Measurements from ENCODE around the gene CLOCK.

CLOCK gene

GRCh38 chr4:55539658-55540057 lies 7.1 kb downstream of the CLOCK start:
- DNase-seq (ENCODE audit: low read depth) = no peak

- no peak for DNase-seq (ENCODE audit: low read depth)
Observed at GRCh38 chr4:55538531-55538930, 8.2 kb downstream of the CLOCK start.

GRCh38 chr4:55534306-55534705 lies 12.4 kb downstream of the CLOCK start:
- DNase-seq (ENCODE audit: low read depth) = no peak

GRCh38 chr4:55530691-55531090 lies 16.0 kb downstream of the CLOCK start:
- DNase-seq (ENCODE audit: low read depth) = no peak

- DNase-seq (ENCODE audit: low read depth) = no peak
Observed at GRCh38 chr4:55530167-55530566, 16.5 kb downstream of the CLOCK start.

GRCh38 chr4:55528491-55528890 lies 18.2 kb downstream of the CLOCK start:
- DNase-seq (ENCODE audit: low read depth) = no peak

GRCh38 chr4:55524844-55525571 lies 21.7 kb downstream of the CLOCK start:
- no peak for DNase-seq (ENCODE audit: low read depth)

GRCh38 chr4:55518442-55518841 lies 28.3 kb downstream of the CLOCK start:
- no peak for DNase-seq (ENCODE audit: low read depth)

- no peak for DNase-seq (ENCODE audit: low read depth)
Observed at GRCh38 chr4:55517526-55518229, 29.0 kb downstream of the CLOCK start.

- DNase-seq (ENCODE audit: low read depth) = no peak
Observed at GRCh38 chr4:55512922-55513571, 33.7 kb downstream of the CLOCK start.

- DNase-seq (ENCODE audit: low read depth) = no peak
Observed at GRCh38 chr4:55512077-55512476, 34.6 kb downstream of the CLOCK start.

GRCh38 chr4:55510685-55511084 lies 36.0 kb downstream of the CLOCK start:
- no peak for DNase-seq (ENCODE audit: low read depth)

- DNase-seq (ENCODE audit: low read depth) = no peak
Observed at GRCh38 chr4:55509266-55509665, 37.4 kb downstream of the CLOCK start.

GRCh38 chr4:55507612-55508011 lies 39.1 kb downstream of the CLOCK start:
- no peak for DNase-seq (ENCODE audit: low read depth)

GRCh38 chr4:55503169-55503568 lies 43.5 kb downstream of the CLOCK start:
- DNase-seq (ENCODE audit: low read depth) = no peak

GRCh38 chr4:55500072-55500471 lies 46.6 kb downstream of the CLOCK start:
- DNase-seq (ENCODE audit: low read depth) = no peak

- no peak for DNase-seq (ENCODE audit: low read depth)
Observed at GRCh38 chr4:55499495-55499894, 47.2 kb downstream of the CLOCK start.

GRCh38 chr4:55498051-55498450 lies 48.7 kb downstream of the CLOCK start:
- no peak for DNase-seq (ENCODE audit: low read depth)

- DNase-seq (ENCODE audit: low read depth) = no peak
Observed at GRCh38 chr4:55491486-55491885, 55.2 kb downstream of the CLOCK start.

- no peak for DNase-seq (ENCODE audit: low read depth)
Observed at GRCh38 chr4:55488716-55489115, 58.0 kb downstream of the CLOCK start.

GRCh38 chr4:55485821-55486220 lies 60.9 kb downstream of the CLOCK start:
- DNase-seq (ENCODE audit: low read depth) = no peak

GRCh38 chr4:55483315-55483714 lies 63.4 kb downstream of the CLOCK start:
- no peak for DNase-seq (ENCODE audit: low read depth)

All from stimulated activated CD8-positive, alpha-beta memory T cell treated with anti-CD3 and anti-CD28 coated beads, Interleukin-12 subunit alpha, Interleukin-12 subunit beta, amount 100 ng/mL, for 4 hours (primary cell).